ENCODE data around the gene SCN5A.

DNA sequence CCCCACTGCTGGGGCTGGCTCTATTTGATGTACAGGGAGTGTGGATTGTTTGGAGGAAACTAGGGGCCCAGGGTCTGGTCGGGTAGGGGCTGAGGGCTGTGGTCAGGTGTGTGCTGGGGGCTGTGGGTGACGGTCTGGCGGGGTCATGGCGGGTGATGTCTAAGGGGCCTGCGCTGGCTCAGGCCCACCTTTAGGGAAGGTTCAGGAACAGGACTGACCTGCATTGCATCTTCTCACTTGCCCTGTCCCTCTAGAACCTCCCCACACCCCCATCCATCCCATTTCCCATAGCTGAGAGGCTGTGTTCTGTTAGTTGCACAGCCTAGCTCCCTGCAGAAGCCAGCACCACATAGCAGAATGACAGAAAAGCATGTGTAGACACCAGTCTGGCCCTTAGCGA is 39.1 kb downstream of the SCN5A start:
- TF ChIP-seq CTCF (IDR thresholded peaks at IDR 0.05; ENCODE audit: low read depth, low read length), result no peak
- TF ChIP-seq, protein P1, sequence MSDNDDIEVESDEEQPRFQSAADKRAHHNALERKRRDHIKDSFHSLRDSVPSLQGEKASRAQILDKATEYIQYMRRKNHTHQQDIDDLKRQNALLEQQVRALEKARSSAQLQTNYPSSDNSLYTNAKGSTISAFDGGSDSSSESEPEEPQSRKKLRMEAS (IDR thresholded peaks at IDR 0.05; ENCODE audit: low read depth, low read length), result no peak
- TF ChIP-seq POLR2A (IDR thresholded peaks at IDR 0.05; ENCODE audit: extremely low read depth, insufficient read length), result no peak
